ENCODE results near the gene ACCSL.

Gene ACCSL

GRCh38 chr11:44047931-44048431, at the start of gene ACCSL:
ACCSL (plus strand) TSS chr11:44047981; CDS start chr11:44048037, 56 bp downstream.
- no peaks in the 10 kb centered on the region for H3K4me1 Mint-ChIP-seq
- no peak within 1 kb of the TSS for H3K27ac Mint-ChIP-seq
- no peaks in the 10 kb centered on the region for H3K9me3 Mint-ChIP-seq
- no peak for ATAC-seq
- peaks cover 27% of the 10 kb centered on the region for H3K27me3 Mint-ChIP-seq
- H3K36me3 Mint-ChIP-seq, result no peaks in the 10 kb centered on the region
- no peak within 1 kb of the TSS for H3K4me3 Mint-ChIP-seq

- Mint-ChIP-seq H3K4me3 (no peak overlapping the region), H3K27me3 (peaks cover 46% of the 10 kb centered on the region), H3K36me3 (no peaks in the 10 kb centered on the region), H3K4me1 (peaks cover 6% of the 10 kb centered on the region), H3K27ac (no peak overlapping the region), H3K9me3 (no peaks in the 10 kb centered on the region)
- ATAC-seq, result no peak
Measured at GRCh38 chr11:43998308-43998707, 49.5 kb upstream of the ACCSL start.

- no peak for ATAC-seq
- Mint-ChIP-seq H3K27me3 (peaks cover 57% of the 10 kb centered on the region), H3K27ac (no peak overlapping the region), H3K36me3 (no peaks in the 10 kb centered on the region), H3K4me1 (peaks cover 13% of the 10 kb centered on the region), H3K9me3 (no peaks in the 10 kb centered on the region), H3K4me3 (no peak overlapping the region)
Measured at GRCh38 chr11:44000731-44001130, 47.0 kb upstream of the ACCSL start.

GRCh38 chr11:44002191-44003093, 45.3 kb upstream of the ACCSL start:
- Mint-ChIP-seq H3K4me3 (no peak overlapping the region), H3K4me1 (peaks cover 9% of the 10 kb centered on the region), H3K36me3 (no peaks in the 10 kb centered on the region), H3K9me3 (no peaks in the 10 kb centered on the region), H3K27ac (no peak overlapping the region), H3K27me3 (peaks cover 40% of the 10 kb centered on the region)
- ATAC-seq, result no peak

- Mint-ChIP-seq H3K27me3 (peaks cover 25% of the 10 kb centered on the region), H3K4me3 (no peak overlapping the region), H3K4me1 (peaks cover 8% of the 10 kb centered on the region), H3K27ac (no peak overlapping the region), H3K36me3 (no peaks in the 10 kb centered on the region), H3K9me3 (no peaks in the 10 kb centered on the region)
- ATAC-seq, result no peak
Measured at GRCh38 chr11:44003736-44004451, 43.9 kb upstream of the ACCSL start.

GRCh38 chr11:44004452-44005062, 43.2 kb upstream of the ACCSL start:
- Mint-ChIP-seq H3K36me3 (no peaks in the 10 kb centered on the region), H3K4me1 (peaks cover 8% of the 10 kb centered on the region), H3K27me3 (peaks cover 24% of the 10 kb centered on the region), H3K4me3 (no peak overlapping the region), H3K27ac (no peak overlapping the region), H3K9me3 (no peaks in the 10 kb centered on the region)
- ATAC-seq, result no peak

GRCh38 chr11:44005063-44005701, 42.6 kb upstream of the ACCSL start:
- Mint-ChIP-seq H3K4me1 (peaks cover 8% of the 10 kb centered on the region), H3K9me3 (no peaks in the 10 kb centered on the region), H3K27ac (no peak overlapping the region), H3K27me3 (peaks cover 24% of the 10 kb centered on the region), H3K36me3 (no peaks in the 10 kb centered on the region), H3K4me3 (no peak overlapping the region)
- ATAC-seq, result no peak

GRCh38 chr11:44005956-44006355, 41.8 kb upstream of the ACCSL start:
- no peaks in the 10 kb centered on the region for H3K9me3 Mint-ChIP-seq
- H3K27me3 Mint-ChIP-seq, result peaks cover 28% of the 10 kb centered on the region
- H3K27ac Mint-ChIP-seq, result no peak overlapping the region
- peaks cover 8% of the 10 kb centered on the region for H3K4me1 Mint-ChIP-seq
- no peak overlapping the region for H3K4me3 Mint-ChIP-seq
- no peak for ATAC-seq
- no peaks in the 10 kb centered on the region for H3K36me3 Mint-ChIP-seq

GRCh38 chr11:44006917-44007361, 40.8 kb upstream of the ACCSL start:
- peaks cover 27% of the 10 kb centered on the region for H3K27me3 Mint-ChIP-seq
- ATAC-seq, result no peak
- no peak overlapping the region for H3K4me3 Mint-ChIP-seq
- no peak overlapping the region for H3K27ac Mint-ChIP-seq
- peaks cover 8% of the 10 kb centered on the region for H3K4me1 Mint-ChIP-seq
- no peaks in the 10 kb centered on the region for H3K9me3 Mint-ChIP-seq
- no peaks in the 10 kb centered on the region for H3K36me3 Mint-ChIP-seq

GRCh38 chr11:44007481-44008087, 40.2 kb upstream of the ACCSL start:
- Mint-ChIP-seq H3K4me3 (no peak overlapping the region), H3K27me3 (peaks cover 27% of the 10 kb centered on the region), H3K4me1 (peaks cover 8% of the 10 kb centered on the region), H3K27ac (no peak overlapping the region), H3K36me3 (no peaks in the 10 kb centered on the region), H3K9me3 (no peaks in the 10 kb centered on the region)
- no peak for ATAC-seq

- no peak overlapping the region for H3K4me3 Mint-ChIP-seq
- H3K4me1 Mint-ChIP-seq, result peaks cover 8% of the 10 kb centered on the region
- H3K27ac Mint-ChIP-seq, result no peak overlapping the region
- no peaks in the 10 kb centered on the region for H3K36me3 Mint-ChIP-seq
- H3K9me3 Mint-ChIP-seq, result no peaks in the 10 kb centered on the region
- peaks cover 27% of the 10 kb centered on the region for H3K27me3 Mint-ChIP-seq
- ATAC-seq, result no peak
Measured at GRCh38 chr11:44008088-44008501, 39.7 kb upstream of the ACCSL start.

GRCh38 chr11:44008698-44009097, 39.1 kb upstream of the ACCSL start:
- H3K27ac Mint-ChIP-seq, result no peak overlapping the region
- peaks cover 8% of the 10 kb centered on the region for H3K4me1 Mint-ChIP-seq
- H3K27me3 Mint-ChIP-seq, result peaks cover 23% of the 10 kb centered on the region
- no peak for ATAC-seq
- no peaks in the 10 kb centered on the region for H3K36me3 Mint-ChIP-seq
- H3K9me3 Mint-ChIP-seq, result no peaks in the 10 kb centered on the region
- no peak overlapping the region for H3K4me3 Mint-ChIP-seq

GRCh38 chr11:44010789-44011251, 37.0 kb upstream of the ACCSL start:
- Mint-ChIP-seq H3K27ac (no peak overlapping the region), H3K4me3 (no peak overlapping the region), H3K9me3 (no peaks in the 10 kb centered on the region), H3K27me3 (peaks cover 11% of the 10 kb centered on the region), H3K4me1 (no peaks in the 10 kb centered on the region), H3K36me3 (no peaks in the 10 kb centered on the region)
- no peak for ATAC-seq

- Mint-ChIP-seq H3K36me3 (no peaks in the 10 kb centered on the region), H3K4me1 (no peaks in the 10 kb centered on the region), H3K4me3 (no peak overlapping the region), H3K27me3 (peaks cover 11% of the 10 kb centered on the region), H3K9me3 (no peaks in the 10 kb centered on the region), H3K27ac (no peak overlapping the region)
- ATAC-seq, result no peak
Measured at GRCh38 chr11:44011797-44012196, 36.0 kb upstream of the ACCSL start.

Data from stimulated activated memory B cell treated with anti-CD40 and anti-IgM and Interleukin-4, amounts not matched to agents 10 μg/mL and 1 μg/mL and 100 μg/mL, for 72 hours (primary cell).